Stimulated activated CD8-positive, alpha-beta memory T cell treated with anti-CD3 and anti-CD28 coated beads, Interleukin-7, amount 100 ng/mL, for 1 hour (primary cell): ENCODE measurements around the gene CRYGS.
"Not testable (repeated sequence)": the region's sequence is repeated elsewhere in the genome, so short reads cannot be mapped to it uniquely, and the experiment has no call there.

Source experiments
- DNase-seq, 2 donors: peaks; one replicate each; pipeline ENCODE4 v3.0.0-alpha.2; 2020; ENCODE audit warnings: low read depth in 2 of 2

The CRYGS gene

GRCh38 chr3:186519021-186519658, 25.0 kb downstream of the CRYGS start:
- DNase-seq, result peak; percentile 14 to 24

GRCh38 chr3:186517218-186517617, 27.0 kb downstream of the CRYGS start:
- no peak for DNase-seq

GRCh38 chr3:186516646-186517045, 27.5 kb downstream of the CRYGS start:
- no peak for DNase-seq

- DNase-seq, result no peak
Observed at GRCh38 chr3:186515125-186515524, 29.1 kb downstream of the CRYGS start.

- DNase-seq, result no peak
Observed at GRCh38 chr3:186514296-186515002, 29.7 kb downstream of the CRYGS start.

GRCh38 chr3:186513386-186513785, 30.8 kb downstream of the CRYGS start:
- no peak for DNase-seq

- DNase-seq, result no peak
Observed at GRCh38 chr3:186512570-186513302, 31.4 kb downstream of the CRYGS start.

GRCh38 chr3:186511702-186512101, 32.5 kb downstream of the CRYGS start:
- DNase-seq, result no peak

- no peak for DNase-seq
Observed at GRCh38 chr3:186511245-186511644, 32.9 kb downstream of the CRYGS start.

- DNase-seq, result no peak
Observed at GRCh38 chr3:186510374-186511079, 33.7 kb downstream of the CRYGS start.

- no peak for DNase-seq
Observed at GRCh38 chr3:186509423-186509822, 34.8 kb downstream of the CRYGS start.

GRCh38 chr3:186506857-186507256, 37.3 kb downstream of the CRYGS start:
- no peak for DNase-seq

- DNase-seq, result no peak
Observed at GRCh38 chr3:186506191-186506739, 37.9 kb downstream of the CRYGS start.

GRCh38 chr3:186502966-186503712, 41.0 kb downstream of the CRYGS start:
- DNase-seq, result no peak

GRCh38 chr3:186502138-186502948, 41.8 kb downstream of the CRYGS start:
- no peak for DNase-seq

- not testable (repeated sequence) for DNase-seq
Observed at GRCh38 chr3:186499949-186500348, 44.2 kb downstream of the CRYGS start.

GRCh38 chr3:186498022-186498421, 46.2 kb downstream of the CRYGS start:
- DNase-seq, result not testable (repeated sequence)

- no peak for DNase-seq
Observed at GRCh38 chr3:186497608-186498007, 46.6 kb downstream of the CRYGS start.

GRCh38 chr3:186496635-186497034, 47.5 kb downstream of the CRYGS start:
- DNase-seq, result no peak

GRCh38 chr3:186496016-186496415, 48.2 kb downstream of the CRYGS start:
- DNase-seq, result no peak
